Coronary artery (tissue), 2 donors: ENCODE measurements around the gene HECTD1.

Experiments used
- DNase-seq: peaks from one replicate; pipeline ENCODE4 v3.0.0-alpha.2; 2017; ENCODE audit warnings: low spot score
- H3K27ac ChIP-seq, 2 donors: fragments of 200-600 bp; sonication (generic); one replicate each; pipeline ENCODE4 v1.5.1; 2016 to 2019
- H3K4me3 ChIP-seq: fragments of 200-600 bp; sonication (generic); 2 replicates; pipeline ENCODE4 v1.5.1; 2016; ENCODE audit warnings: mild to moderate bottlenecking, moderate library complexity
- TF ChIP-seq, protein P1 (sequence below): fragments of 200-600 bp; sonication (generic); IDR thresholded peaks from one replicate; pipeline ENCODE4 v1.5.1; 2019; ENCODE audit warnings: antibody characterized with exemption

Gene HECTD1

DNA sequence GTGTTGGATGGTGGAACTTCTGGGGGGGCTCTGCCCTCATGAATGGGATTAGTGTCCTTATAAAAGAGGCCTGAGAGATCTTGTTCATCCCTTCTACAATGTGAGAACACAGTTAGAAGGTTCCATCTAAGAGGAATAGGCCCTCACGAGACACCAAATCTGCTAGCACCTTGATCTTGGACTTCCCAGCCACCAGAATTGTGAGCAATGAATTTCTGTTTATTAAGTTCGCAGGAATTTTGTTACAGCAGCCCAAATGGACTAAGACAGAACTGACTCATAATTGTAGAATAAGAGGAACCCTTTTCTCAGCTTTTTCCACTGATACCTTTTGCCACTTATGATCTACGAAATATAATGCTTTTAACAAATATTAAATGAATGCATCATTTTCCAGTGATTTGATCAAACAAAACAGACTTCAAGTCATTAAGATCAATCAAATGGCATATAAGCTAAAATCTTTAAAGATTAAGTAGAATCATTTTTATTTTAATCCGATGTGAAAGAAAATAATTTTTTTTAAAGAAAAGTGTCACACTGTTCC is 68.2 kb downstream of the HECTD1 start:
- TF ChIP-seq, protein P1, sequence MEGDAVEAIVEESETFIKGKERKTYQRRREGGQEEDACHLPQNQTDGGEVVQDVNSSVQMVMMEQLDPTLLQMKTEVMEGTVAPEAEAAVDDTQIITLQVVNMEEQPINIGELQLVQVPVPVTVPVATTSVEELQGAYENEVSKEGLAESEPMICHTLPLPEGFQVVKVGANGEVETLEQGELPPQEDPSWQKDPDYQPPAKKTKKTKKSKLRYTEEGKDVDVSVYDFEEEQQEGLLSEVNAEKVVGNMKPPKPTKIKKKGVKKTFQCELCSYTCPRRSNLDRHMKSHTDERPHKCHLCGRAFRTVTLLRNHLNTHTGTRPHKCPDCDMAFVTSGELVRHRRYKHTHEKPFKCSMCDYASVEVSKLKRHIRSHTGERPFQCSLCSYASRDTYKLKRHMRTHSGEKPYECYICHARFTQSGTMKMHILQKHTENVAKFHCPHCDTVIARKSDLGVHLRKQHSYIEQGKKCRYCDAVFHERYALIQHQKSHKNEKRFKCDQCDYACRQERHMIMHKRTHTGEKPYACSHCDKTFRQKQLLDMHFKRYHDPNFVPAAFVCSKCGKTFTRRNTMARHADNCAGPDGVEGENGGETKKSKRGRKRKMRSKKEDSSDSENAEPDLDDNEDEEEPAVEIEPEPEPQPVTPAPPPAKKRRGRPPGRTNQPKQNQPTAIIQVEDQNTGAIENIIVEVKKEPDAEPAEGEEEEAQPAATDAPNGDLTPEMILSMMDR = no peak
- Histone ChIP-seq H3K4me3 (no peak overlapping the region), H3K27ac (no peak overlapping the region)
- DNase-seq = no peak

DNA sequence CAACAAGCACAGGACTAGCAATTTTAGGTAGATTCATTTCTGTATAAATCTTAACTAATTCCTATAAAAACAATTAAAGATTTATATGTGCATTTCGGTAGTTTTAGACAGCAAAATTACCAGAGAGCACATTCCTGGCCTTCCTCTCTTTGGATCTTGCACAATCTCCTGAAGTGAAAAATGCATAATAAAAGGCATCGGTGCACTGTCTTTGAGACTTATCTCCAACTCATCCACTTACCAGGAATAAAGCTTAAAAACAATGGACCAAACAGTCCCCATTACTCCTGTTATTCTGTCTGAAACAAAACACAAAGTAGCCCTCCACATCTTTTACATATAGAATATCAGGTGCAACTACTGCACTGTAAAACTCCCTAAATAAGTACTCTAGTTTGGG is 69.3 kb downstream of the HECTD1 start:
- H3K4me3 ChIP-seq = no peak overlapping the region
- TF ChIP-seq, protein P1 = no peak
- no peak for DNase-seq
- H3K27ac ChIP-seq = no peak overlapping the region

DNA sequence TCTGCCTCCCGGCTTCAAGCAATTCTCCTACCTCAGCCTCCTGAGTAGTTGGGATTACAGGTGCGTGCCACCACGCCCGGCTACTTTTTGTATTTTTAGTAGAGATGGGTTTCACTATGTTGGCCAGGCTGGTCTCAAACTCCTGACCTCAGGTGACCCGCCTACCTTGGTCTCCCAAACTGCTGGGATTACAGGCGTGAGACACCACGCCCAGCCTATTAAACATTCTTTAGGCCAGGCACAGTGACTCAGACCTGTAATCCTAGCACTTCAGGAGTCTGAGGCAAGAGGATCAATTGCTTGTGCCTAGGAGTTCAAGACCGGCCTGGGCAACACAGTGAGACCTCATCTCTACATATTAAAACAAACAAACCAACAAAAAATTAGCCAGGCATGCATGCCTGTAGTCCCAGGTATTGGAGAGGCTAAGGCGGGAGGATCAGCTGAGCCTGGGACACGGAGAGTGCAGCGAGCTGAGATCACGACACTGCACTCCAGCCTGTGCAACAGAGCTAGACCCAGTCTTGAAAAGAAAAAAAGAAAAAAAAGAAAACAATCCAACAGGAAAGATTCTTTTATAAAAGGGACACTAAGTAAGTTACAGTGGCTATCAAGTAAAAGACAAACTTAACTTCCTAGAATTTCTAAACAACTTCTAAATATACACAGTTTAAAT is 70.2 kb downstream of the HECTD1 start:
- no peak for DNase-seq
- Histone ChIP-seq H3K27ac (no peak overlapping the region), H3K4me3 (no peak overlapping the region)
- TF ChIP-seq, protein P1 = no peak

DNA sequence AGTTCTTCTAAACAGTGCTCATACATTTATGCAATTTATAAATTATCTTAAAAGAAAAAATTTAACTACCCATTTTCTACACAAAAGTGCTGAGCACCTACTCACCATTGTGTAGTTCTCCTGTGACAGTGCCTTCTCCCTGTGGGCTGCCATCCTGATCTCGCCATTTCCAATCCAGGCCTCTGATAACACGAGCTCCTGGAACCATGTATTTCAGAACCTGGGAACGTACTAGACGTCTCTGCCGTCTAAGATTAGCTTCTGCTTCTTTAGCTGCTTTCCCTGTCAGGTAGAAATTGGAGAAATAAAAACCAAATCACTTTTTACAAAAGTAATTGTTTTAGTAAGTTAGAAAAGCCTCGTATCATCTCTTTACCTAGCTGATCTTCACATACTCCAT is 74.5 kb downstream of the HECTD1 start:
- H3K4me3 ChIP-seq = no peak overlapping the region
- no peak overlapping the region for H3K27ac ChIP-seq
- DNase-seq = no peak
- TF ChIP-seq, protein P1 = no peak

DNA sequence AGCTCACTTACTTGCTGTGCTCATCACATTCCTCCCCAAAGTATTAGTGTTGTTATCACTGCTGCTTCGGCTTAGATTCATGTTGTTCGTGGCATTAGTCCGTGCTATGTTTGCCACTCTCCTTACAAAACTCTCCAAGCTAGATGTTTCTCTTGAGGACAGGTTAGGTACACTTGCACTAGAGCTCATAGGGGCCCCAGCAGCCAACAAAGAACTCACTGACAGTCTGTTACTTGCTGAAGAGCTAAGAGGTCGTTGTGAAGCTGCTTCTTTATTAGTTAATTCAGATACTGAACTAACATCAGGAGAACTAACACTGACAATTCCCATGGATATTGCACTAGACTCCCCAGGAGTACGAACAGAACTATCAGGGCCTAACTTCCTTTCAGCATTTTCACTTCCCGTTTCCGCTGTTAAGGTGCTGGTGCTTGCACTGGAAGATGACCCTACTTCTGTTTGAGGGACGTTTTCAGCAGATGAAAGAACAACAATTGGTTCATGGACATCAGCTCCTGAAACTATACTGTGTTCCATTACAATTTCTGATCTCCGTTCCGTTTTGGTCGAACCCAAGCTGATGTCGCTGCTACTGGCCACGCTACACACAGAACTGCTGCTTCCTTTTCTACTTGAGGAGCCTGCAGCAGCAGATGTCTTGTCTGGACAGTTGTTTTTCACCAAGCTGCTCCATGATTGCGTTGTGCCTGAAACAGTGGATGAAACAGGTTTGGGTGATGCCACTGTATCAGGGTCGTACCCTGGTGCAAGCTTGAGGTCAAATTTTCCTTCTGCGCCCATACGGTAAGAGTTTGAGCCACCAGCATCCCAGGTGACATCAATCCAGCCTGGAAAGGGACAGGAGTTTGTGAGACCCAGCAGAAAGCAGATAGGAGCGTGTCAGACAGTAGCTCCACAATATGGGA is 78.7 kb downstream of the HECTD1 start:
- DNase-seq = no peak
- TF ChIP-seq, protein P1 = no peak
- H3K4me3 ChIP-seq = no peak overlapping the region
- no peak overlapping the region for H3K27ac ChIP-seq

DNA sequence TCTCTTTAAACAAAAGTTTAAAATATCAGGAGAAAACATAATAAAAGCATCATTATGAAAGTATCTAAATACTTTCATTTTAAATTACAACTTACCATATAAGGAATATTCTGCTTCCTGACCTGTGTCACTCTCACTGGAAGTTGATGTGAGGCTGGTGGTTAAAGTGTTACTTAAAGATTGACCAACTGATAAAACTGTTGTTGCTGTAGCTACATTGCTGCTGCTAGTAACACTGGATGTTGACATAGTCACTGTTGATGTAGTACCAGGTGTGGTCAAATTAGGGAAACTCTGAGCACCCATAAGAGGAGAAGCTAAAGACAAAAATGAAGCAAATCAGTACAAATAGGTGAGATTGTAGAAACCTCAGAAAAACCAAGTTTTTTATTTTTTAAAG is 79.9 kb downstream of the HECTD1 start:
- no peak for DNase-seq
- Histone ChIP-seq H3K4me3 (no peak overlapping the region), H3K27ac (no peak overlapping the region)

More for the DNA sequence above, 79.9 kb downstream of the HECTD1 start:
- TF ChIP-seq, protein P1 = no peak
